ENCODE measurements around the gene LMX1B.

DNA sequence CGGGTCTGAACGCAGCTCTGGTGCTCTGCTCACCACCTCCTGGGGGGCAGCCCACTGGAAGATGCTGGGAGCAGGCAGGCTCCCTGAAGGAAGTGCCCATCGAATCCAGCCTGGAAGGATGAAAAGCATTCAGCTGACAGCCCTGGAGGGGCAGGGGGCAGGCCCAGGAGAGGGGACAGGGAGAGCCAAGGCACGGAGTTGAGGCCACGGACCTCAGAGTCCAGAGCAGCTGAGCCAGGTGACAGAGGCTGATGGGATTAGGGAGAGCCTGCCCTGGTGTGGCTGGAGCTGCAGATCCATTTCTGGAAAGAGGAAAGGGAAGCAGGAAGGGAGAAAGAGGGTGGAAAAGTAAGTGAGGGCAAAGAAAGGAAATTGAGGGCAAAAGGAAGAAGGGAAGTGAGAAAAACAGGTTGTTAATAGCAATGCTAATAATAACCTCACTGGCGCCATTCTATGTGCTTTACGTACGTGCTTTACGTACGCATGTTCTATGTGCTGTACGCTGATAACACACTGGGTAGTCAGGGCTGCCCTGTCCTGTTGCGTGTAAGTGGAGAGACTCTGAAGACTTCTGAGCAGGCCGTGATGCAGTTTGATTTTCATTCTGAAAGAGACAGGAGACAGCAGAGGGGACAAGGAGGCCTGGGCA is 52.6 kb downstream of the LMX1B start:
- no peak for TF ChIP-seq POLR2A (IDR thresholded peaks at IDR 0.05)
- no peak for TF ChIP-seq CTCF (IDR thresholded peaks at IDR 0.05)
